Stimulated activated CD8-positive, alpha-beta memory T cell treated with anti-CD3 and anti-CD28 coated beads, Interleukin-7, amount 100 ng/mL, for 1 hour (primary cell): ENCODE measurements around the gene DTX1.

Experiments
- DNase-seq, 2 donors: peaks; one replicate each; pipeline ENCODE4 v3.0.0-alpha.2; 2020; ENCODE audit warnings: low read depth in 2 of 2

Gene DTX1

GRCh38 chr12:113056631-113057488, at the start of gene DTX1:
Gene DTX1, plus strand, starts transcription at chr12:113056730. Its CDS starts 1,463 bp downstream, at chr12:113058193.
- no peak for DNase-seq

DNA sequence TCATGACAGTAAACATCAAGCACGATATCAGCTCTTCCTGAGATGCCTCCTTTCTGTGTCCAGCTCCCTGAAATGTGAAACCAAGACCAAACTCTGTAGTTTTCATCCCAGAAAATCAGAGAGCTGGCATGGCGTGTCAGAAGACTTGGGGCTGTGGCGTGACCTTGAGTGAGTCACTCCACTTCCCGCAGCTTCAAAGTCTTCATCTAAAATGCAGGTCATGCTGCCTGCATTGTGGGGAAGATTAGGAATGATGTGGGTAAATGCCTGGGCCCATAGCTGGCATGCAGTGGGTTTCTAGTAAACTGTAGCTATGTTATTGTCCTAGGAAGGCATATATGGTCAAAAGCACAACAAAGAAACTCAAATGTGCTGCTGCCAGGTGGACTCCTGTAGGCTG, 49.4 kb upstream of the DTX1 start:
- no peak for DNase-seq

DNA sequence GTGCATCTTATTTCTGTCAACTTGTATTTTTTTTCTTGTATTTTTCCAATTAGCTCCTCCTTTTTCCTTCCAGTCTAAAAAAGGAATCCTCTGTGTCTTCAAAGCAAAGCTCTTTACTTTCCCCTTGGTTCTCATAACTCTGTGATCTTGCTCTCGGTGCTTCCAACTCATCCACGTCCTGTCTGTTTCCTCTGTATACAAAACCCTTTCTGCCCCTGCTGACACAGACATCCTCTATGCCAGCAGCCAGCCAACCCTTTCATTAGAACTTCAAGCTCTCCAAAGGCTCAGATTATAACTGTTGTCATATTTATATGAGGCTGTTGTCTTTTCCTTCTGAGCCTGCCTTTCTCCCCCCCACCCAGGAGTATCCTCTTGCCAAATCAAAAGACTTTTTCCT, 45.8 kb upstream of the DTX1 start:
- DNase-seq, result no peak

- DNase-seq, result no peak
Measured at GRCh38 chr12:113014565-113014964, 42.0 kb upstream of the DTX1 start.

- no peak for DNase-seq
Measured at GRCh38 chr12:113016796-113017195, 39.7 kb upstream of the DTX1 start.

- DNase-seq, result no peak
Measured at GRCh38 chr12:113019025-113019424, 37.5 kb upstream of the DTX1 start.

- DNase-seq, result no peak
Measured at GRCh38 chr12:113021500-113021899, 35.0 kb upstream of the DTX1 start.

- DNase-seq, result no peak
Measured at GRCh38 chr12:113022563-113023297, 33.8 kb upstream of the DTX1 start.

DNA sequence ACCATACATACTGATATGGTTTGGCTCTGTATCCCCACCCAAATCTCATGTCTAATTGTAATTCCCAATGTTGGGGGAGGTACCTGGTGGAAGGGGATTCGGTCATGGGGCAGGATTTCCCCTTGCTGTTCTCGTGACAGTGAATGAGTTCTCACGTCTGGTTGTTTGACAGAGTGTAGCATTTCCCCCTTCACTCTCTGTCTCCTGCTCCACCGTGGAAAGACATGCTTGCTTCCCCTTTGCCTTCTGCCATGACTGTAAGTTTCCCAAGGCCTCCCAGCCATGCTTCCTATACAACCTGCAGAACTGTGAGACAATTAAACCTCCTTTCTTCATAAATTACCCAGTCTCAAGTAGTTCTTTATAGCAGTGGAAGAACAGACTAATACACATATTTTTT, 28.8 kb upstream of the DTX1 start:
- DNase-seq, result no peak

DNA sequence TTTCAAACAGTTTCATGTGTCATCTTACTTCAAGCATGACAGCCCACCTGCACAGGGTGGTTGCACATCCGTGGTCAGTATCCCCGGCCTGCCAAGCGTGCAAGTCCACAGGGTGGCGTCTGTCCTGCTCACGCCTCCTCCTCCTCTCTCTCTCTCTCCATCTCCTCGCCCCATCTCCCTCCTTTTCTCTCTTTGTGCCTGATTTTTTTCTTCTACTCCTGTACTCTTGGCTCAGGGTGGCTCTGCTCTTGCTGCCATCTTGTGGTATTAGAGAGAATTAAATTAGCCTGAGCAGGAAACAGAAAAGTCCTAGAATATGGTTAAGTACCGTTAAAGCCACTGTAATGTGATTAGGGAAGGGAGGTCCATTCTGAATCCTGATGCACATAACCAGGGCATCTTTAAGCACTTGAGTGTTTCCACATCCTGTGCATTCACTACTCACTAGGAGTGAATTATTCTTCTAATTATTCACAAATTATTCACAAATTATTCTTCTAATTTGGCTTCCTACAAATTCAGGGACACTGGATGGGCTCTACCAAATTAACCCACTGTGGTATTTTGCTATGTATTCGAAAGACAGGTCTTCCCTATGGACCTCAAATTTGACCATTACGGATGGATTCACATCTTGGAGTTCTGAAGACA, 25.5 kb upstream of the DTX1 start:
- DNase-seq, result no peak

DNA sequence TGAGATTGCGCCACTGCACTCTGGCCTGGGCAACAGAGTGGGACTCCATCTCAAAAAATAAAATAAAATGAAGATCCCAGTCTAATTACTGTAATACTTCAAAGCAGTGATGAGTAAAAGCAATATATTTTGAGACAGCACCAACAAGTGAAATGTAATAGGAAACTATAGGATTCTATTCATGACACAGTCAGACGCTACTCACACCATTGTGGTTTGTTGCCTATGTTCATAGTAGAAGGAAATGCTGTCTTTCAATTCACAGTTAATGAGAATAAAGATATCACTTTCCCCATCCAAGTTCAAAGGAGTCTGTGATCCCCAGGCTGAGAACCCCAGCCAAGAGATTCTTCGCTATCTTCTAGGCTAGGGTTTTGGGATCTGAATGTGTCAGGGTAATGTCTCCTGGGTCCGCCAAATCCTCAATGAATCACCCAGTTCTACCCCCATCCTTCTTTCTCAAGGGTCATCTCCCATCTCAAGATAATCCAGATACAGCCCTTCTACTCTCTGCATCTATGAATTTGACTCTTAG, 16.6 kb upstream of the DTX1 start:
- DNase-seq, result no peak

DNA sequence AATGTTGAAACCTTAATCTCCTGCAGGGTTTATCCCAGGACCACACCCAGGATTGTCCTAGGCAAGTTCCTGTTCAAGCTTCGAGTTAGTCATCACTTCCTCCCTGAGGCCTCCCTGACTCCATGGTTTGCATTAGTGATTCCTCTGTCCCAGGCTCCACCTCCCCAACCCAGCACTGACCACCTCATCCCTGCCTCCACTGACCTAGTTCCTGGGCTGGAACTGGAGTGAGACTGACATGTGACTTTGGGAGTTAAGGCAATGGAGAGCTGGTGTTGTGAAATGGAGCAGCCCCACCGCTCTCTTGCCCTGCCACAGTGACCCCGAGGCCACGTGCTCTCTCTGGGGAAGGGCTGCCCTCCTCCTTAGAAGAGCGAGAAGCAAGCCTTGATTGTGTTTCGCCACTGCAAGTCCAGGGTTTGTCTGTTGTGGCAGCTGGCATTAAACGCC, 15.8 kb upstream of the DTX1 start:
- DNase-seq, result no peak

GRCh38 chr12:113041560-113041959, 15.0 kb upstream of the DTX1 start:
- DNase-seq, result no peak

DNA sequence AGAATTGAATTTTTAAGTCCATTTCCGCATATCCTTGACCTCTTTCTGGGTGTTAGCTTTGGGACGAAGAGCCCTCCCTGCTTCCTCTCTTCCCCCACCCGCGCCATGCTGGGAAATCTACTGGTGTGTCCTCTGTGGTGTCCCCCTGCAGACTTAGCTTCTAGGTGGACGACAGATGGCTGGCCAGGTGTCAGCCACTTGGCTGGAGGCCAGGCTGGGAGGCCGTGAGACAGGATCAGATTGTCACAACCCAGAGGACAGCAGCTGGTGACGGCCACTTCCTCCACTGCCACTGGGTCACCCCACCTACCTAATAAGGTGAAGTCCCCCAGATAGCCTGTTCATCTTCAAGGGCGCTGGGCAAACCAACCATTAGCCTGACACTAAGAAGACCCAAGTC, 13.3 kb upstream of the DTX1 start:
- no peak for DNase-seq

- no peak for DNase-seq
Measured at GRCh38 chr12:113044516-113044915, 12.0 kb upstream of the DTX1 start.

GRCh38 chr12:113048716-113049127, 7.8 kb upstream of the DTX1 start:
- DNase-seq, result peak; percentile 20 to 32

DNA sequence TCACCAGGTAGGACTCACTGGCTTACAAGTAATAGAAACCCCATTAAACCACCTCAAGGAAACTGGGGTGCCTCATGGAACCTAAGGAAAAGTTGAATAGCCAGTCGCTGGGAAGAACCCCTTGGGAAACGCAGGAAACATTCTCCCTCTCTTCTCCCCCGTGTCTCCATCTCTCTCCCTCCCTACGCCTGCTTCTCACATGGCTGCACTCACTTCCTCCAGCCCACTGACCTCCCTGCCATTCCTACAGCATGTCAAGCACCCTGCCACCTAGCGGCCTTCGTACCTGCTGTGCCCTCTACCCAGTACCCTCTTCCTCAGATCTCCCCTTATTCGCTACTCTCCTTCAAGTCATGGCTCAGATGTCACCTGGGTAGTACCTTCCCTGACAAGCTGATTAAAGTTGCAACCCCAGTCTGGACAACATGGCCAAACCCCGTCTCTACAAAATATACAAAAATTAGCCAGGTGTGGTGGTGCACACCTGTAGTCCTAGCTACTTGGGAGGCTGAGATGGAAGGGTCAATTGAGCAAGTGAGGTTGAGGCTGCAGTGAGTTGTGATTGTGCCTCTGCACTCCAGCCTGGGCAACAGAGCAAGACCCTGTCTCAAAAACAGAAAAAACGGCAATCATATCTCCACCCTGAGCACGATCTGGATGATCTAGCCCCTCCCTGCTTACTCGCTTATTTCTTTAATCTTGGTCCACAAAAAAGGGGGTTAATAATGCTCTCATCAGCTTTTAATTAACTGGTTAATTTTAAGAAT, 6.4 kb upstream of the DTX1 start:
- DNase-seq, result no peak

DNA sequence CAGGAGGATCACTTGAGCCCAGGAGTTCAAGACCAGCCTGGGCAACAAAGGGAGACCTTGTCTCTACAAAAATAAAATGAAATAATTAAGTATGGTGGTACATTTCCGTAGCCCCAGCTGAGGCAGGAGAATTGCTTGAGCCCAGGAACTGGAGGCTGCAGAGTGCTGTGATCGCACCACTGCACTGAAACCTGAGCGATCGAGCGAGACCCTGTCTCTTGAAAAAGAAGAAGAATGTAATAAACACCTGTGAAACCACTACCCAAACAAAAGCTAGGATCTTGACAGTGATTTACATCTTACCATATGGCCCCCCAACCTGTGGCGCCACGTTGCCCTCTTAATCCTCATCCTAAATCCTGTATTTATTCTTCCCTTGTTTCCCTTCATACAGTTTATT, 5.7 kb upstream of the DTX1 start:
- DNase-seq, result no peak

DNA sequence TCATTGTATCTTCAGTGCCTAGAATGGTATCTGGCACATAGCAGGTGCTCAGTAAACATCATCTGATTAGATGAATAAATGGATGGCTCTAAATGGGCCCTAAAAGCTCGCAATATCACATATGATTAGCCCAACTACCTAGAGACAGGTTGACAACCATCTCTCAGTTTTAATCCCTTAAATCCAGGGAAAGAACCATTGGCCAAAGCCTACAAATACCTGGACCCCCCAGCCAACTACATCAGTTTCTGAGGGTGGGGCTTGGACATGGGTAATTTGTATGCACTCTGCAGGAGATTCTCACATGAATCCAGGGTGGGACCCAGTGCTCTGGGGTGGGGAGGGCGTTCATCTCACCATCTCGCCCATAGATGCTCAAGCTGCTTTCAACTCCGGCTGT, 4.8 kb upstream of the DTX1 start:
- no peak for DNase-seq

- no peak for DNase-seq
Measured at GRCh38 chr12:113052326-113052725, 4.2 kb upstream of the DTX1 start.

- DNase-seq, result no peak
Measured at GRCh38 chr12:113054948-113055486, 1.5 kb upstream of the DTX1 start.
